HG03575 (cell line): ENCODE data around the gene PCGF2.

ENCODE experiments used
- ATAC-seq: cut with Tn5 transposase; IDR thresholded peaks from one replicate; pipeline ENCODE4 v1.9.1; 2021; ENCODE audit not compliant: unreplicated experiment, insufficient number of reproducible peaks, low FRiP score; ENCODE audit errors: extremely low read depth

The PCGF2 gene

DNA sequence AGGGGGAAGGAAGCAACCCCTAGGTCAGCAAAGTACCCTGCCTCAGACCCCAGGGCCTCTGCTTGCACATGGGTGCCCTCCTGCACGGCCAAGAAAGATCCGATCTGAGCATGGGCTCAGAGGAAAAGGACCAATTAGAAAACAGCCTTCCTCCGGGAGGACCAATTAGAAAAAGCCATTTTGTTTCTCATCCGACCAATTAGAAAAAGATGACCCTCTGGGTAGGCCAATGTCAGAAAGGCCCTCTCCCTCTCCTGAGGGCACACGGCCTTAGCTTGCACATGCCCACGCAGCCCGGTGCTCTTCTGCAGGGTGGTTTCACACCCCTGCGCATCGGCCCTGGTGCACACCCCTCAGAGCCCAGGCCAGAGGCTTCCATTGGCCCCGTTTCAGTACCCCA, 23.1 kb downstream of the PCGF2 start:
- ATAC-seq, result no peak

GRCh38 chr17:38724337-38724988, 23.7 kb downstream of the PCGF2 start:
- ATAC-seq, result no peak

DNA sequence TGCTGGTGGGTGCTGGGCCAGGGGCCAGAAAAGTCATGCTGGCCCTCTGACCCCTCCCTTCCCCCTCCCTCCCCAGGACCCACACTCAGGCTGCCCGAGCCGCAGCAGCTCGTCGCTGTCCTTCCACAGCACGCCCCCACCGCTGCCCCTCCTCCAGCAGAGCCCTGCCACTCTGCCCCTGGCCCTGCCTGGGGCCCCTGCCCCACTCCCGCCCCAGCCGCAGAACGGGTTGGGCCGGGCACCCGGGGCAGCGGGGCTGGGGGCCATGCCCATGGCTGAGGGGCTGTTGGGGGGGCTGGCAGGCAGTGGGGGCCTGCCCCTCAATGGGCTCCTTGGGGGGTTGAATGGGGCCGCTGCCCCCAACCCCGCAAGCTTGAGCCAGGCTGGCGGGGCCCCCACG, 26.3 kb downstream of the PCGF2 start:
- no peak for ATAC-seq

DNA sequence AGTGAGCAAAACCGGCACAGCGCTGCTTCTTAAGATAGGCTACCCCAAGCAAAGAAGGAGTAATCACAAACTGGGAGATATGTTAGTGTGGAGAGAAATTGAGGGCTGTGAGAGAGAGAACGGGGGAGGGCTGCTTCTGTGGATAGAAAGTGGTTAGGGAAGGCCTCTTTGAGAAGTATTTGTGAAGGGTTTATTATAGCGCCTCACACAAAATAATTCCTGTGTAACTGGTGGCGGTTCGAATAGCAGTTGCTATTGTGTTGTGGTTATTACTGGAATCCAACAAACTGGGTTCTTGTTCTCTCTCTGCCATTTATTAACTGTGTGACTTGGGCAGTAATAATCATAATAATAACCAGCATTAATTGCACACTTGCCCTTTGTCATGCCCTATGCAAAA, 27.2 kb downstream of the PCGF2 start:
- ATAC-seq, result no peak

DNA sequence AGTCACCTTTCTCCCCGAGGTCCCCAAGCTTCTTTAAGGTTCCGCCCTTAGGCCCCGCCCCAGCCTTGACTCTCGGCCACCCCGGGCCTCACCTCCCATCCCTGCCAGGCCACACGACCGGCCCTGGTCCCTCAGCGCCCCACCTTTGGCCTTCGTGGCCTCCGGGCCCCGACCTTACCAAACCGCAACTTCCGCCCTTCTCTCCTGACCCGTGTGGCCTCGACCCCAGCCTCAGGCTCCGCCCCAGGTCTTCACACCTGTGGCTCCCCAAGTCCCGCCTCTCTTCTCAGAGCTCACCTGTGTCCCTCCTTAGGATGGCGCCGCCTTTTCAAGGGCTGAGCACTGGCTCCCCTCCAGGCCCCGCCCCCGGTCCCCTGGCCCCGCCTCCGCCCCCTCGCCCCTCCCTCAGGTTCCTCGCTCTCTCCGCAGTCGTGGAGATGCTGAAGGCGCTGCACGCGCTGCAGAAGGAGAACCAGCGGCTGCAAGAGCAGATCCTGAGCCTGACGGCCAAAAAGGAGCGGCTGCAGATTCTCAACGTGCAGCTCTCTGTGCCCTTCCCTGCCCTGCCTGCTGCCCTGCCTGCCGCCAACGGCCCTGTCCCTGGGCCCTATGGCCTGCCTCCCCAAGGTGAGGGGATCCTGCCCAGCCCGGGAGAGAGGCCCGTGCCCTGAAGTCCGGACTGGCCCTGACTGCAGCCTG, 28.0 kb downstream of the PCGF2 start:
- no peak for ATAC-seq

DNA sequence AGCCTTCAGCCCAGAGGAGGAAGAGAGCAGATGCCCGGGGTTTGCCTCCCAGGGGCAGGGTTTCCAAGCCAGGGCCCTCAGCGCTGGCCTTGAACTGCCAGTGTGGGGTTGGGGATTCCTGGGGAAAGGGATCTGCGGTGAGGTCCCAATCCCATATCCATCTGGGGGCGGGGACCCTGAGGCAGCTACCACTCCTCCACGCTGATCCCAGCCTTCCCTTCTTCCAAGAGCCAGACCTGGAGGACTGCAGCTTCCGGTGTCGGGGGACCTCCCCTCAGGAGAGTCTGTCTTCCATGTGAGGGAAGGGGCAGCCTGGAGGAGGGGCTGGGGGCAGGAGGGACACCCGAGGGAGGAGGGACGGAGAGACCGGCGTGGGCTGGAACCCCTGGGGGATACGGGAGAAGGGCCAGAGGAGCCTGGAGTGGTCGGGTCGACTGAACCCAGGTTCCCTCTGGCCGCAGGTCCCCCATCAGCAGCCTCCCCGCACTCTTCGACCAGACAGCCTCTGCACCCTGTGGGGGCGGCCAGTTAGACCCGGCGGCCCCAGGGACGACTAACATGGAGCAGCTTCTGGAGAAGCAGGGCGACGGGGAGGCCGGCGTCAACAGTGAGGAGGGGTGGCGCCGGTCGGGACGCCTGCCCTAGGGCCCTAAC, 28.7 kb downstream of the PCGF2 start:
- no peak for ATAC-seq

- ATAC-seq, result no peak
Measured at GRCh38 chr17:38717139-38717745, 30.9 kb downstream of the PCGF2 start.

DNA sequence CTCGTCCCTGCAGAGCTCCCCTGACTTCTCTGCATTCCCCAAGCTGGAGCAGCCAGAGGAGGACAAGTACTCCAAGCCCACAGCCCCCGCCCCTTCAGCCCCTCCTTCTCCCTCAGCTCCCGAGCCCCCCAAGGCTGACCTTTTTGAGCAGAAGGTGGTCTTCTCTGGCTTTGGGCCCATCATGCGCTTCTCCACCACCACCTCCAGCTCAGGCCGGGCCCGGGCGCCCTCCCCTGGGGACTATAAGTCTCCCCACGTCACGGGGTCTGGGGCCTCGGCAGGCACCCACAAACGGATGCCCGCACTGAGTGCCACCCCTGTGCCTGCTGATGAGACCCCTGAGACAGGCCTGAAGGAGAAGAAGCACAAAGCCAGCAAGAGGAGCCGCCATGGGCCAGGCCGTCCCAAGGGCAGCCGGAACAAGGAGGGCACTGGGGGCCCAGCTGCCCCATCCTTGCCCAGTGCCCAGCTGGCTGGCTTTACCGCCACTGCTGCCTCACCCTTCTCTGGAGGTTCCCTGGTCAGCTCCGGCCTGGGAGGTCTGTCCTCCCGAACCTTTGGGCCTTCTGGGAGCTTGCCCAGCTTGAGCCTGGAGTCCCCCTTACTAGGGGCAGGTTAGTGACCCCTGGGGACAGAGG, 31.6 kb downstream of the PCGF2 start:
- no peak for ATAC-seq

DNA sequence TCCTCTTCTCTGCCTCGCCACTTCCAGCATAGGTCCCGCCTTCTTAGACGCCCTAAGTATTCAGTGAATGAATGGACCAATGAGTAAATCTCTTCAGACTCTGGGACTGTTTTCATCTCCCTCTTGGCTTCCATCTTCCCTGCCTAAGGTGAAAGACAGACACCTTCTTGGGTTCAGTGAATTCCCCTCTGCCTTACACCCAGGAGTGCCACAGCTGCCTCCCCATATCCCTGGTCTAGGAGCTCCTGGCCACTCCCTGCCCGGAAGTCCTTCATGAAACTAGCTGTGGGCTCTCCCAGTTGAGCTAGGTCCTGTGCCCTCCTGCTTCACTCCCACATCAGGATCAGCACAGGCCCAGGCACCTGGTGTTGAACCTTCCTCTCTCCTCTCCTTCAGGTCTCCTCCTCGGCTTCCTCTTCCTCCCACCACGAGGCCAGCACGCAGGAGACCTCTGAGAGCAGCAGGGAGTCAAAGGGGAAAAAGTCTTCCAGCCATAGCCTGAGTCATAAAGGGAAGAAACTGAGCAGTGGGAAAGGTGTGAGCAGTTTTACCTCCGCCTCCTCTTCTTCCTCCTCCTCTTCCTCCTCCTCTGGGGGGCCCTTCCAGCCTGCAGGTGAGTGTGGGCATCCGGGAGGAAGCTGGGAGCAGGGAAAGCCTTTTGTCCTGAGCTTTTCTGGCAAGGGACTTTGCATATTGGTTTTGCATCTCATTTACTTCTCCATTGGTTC, 32.8 kb downstream of the PCGF2 start:
- no peak for ATAC-seq

DNA sequence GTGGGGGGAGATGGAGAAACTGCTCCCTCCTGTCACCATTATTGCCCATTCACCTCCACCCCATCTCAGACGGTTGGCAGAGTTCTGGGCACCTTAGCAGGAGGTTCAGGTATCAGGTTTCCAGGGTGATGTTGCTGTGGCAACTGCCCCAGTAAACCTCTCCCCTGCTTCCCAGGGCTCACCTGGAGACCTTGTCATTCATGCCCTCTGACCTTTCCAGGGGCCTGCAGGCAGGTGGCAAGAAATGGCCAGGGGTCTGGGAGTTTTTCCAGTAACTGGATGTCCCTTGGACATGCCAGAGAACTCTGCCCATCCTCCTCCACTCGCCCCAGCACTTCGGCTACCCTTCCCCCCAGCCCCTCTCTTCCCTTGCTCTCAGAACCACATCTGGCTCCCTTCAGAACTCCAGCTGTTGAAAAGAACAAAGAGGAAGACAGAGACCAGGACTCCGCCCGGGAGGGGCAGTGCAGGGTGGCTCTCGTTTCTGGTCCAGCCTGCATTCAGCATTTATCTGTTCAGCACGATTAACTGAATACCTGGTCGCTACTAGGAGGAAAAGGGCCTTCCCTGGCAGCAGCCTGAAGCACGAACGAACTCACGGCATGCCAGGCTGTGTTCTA, 34.6 kb downstream of the PCGF2 start:
- ATAC-seq, result no peak

DNA sequence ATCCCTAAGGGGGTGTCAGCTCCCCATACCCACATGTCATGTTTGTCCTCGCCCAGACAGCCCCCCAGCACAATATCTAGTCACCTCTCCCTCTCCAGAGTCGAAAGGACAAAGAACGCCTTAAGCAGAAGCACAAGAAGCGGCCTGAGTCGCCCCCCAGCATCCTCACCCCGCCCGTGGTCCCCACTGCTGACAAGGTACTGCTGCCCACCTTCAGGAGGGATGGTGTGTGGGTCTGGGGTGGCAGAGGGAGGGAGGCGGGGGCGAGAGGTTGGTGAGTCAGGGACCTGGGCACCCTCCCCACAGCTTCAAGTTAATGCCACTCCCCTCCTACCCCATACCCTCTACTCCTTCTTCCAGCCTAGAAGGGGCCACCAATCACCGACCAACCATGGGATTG, 35.5 kb downstream of the PCGF2 start:
- no peak for ATAC-seq

- ATAC-seq, result no peak
Measured at GRCh38 chr17:38711792-38712571, 36.2 kb downstream of the PCGF2 start.

- no peak for ATAC-seq
Measured at GRCh38 chr17:38710985-38711384, 37.2 kb downstream of the PCGF2 start.

DNA sequence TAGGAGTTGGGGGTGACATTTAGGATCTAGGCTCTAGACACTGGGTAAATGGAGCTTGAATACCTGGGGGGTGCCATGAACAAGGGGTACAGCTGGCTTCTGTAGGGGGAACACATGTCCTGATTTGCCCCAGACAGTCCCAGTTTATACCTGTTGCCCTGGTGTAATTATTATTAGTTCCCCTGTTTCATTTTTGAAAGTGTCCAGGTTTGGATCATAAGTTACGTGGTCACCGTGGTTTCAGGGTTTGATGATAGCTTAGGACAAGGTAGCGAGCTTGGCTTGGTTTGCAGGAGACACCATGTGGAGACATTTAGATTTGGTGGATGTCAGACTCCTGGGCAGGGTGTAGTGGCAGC, 37.6 kb downstream of the PCGF2 start:
- no peak for ATAC-seq

DNA sequence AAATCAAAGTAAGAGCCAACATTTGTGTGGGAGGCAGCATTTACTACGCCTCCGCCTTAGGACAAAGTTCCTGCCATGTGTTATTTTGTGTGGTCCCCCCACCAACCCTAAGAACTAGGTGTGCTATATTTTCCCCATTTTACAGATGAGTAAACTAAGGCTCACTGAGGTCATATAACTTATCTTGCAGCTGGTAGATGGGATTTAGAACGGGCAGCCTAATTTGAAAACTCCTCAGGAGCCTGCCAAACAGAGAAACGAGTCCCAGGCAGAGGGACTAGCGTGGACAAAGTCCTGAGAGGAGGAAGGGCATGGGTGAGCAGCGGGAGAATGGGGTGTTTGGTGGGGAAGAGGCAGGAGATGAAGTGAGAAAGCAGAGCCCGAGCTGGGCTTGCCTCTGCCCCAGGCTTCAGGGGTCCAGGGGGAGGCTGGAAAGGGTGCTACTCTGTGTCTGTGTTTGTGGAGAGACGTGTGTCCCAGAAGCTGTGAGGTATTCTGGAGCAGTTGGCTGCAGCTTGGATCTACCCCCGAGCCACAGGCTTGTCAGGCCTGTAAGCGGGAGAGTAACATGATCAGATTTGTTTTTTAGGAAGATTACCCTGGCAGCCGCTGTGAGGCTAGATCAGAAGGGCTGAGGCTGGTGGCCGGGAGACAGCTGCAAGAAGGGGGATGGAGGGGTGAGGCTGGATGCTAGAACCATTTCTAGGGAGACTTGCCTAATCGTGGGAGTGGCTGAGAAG, 38.1 kb downstream of the PCGF2 start:
- ATAC-seq, result no peak

DNA sequence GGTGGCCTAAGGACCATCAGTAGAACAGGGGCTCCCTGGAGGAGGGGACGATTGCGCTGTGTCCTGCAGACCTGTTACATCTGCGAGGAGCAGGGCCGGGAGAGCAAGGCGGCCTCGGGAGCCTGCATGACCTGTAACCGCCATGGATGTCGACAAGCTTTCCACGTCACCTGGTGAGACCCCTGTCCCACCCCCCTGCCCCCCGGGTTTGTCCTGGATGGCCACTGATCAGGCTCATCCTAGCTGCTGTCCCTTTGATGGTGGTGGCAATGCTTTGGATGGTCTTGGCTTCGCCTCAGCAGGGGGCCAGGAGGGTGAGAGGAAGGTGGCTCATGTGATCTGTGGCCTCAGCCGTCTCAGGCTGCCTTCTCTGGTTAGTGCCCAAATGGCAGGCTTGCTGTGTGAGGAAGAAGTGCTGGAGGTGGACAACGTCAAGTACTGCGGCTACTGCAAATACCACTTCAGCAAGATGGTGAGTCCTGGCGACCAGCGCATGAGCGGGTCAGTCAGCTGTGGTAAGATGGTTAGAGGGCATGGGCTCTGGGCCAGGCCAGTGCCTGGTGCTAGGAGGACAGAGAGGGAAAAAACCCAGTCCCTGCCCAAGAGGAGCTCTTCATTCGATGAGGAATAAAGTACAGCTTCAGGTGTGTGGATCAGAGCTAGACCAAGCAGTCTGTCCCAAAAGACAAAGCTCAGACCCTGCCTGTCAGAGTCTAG, 38.9 kb downstream of the PCGF2 start:
- no peak for ATAC-seq
